ENCODE results near the gene CTNNA3.

Gene CTNNA3

GRCh38 chr10:66828957-66829356 lies 867.0 kb downstream of the CTNNA3 start:
- no peak for DNase-seq

DNA sequence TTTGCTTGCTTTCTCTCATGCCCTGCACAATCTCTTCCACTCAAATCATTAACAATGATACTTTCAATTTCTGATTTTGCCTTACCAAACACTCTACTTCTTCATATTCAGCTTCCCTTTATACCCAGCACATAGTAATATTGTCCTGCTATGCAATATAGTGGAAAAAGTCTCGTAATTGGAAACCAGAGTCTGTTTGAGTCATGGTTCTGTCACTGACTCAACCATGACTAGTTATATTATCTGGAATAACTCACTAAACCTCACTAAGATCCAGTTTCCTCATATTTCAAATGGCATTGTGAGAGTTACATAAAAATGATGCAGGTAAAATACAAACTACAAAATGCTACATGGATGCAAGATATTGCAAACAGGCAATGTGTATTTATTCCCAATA lies 868.6 kb downstream of the CTNNA3 start:
- no peak for DNase-seq

- DNase-seq: peak in 1 of 58 donors; percentile 0
These were observed 872.7 kb downstream of the CTNNA3 start for GRCh38 chr10:66823301-66823700.

GRCh38 chr10:66822801-66823200 lies 873.2 kb downstream of the CTNNA3 start:
- DNase-seq: peak in 16 of 58 donors; percentile 0 to 20 (median 6)

GRCh38 chr10:66819691-66820090 lies 876.3 kb downstream of the CTNNA3 start:
- no peak for DNase-seq

- DNase-seq: no peak
These were observed 882.9 kb downstream of the CTNNA3 start for GRCh38 chr10:66813122-66813521.

- no peak for DNase-seq
These were observed 884.8 kb downstream of the CTNNA3 start for GRCh38 chr10:66811211-66811610.

- no peak for DNase-seq
These were observed 886.6 kb downstream of the CTNNA3 start for GRCh38 chr10:66809402-66809801.

- DNase-seq: no peak
These were observed 890.4 kb downstream of the CTNNA3 start for GRCh38 chr10:66805612-66806011.

GRCh38 chr10:66804962-66805361 lies 891.0 kb downstream of the CTNNA3 start:
- no peak for DNase-seq

GRCh38 chr10:66803174-66803573 lies 892.8 kb downstream of the CTNNA3 start:
- no peak for DNase-seq

- no peak for DNase-seq
These were observed 896.5 kb downstream of the CTNNA3 start for GRCh38 chr10:66799474-66799873.

DNA sequence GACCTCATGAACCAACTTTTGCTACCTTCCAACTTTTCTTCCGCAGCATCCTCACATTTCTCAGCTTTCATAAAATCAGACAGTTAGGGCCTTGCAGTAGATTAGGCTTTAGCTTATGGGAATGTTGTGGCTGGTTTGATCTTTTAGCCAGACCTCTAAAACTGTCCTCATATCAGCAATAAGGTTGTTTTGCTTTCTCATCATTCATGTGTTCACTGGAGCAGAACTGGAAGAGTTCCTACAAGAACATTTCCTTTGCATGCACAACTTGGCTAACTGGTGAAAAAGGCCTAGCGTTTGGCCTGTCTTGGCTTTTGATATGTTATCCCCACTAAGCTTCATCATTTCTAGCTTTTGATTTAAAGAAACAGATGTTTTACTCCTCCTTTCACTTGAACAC lies 900.1 kb downstream of the CTNNA3 start:
- no peak for DNase-seq

DNA sequence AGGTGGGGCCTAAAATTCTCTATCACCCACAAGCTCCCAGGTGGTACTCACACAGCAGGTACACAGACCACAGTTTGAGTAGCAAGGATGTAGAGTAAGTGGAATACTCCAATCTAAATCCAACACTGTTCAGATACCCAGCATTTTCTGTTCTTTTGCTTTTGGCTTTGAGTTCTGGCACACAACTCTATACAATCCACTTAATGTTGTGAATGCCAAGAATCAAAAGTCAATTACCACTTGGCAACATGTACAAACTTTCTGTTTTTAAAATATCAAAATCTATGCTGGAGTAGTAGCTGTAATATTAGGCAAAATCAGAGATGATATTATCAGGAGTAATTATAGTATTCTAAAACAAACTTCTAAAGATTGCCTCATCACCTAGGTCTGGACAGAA lies 903.6 kb downstream of the CTNNA3 start:
- no peak for DNase-seq

DNA sequence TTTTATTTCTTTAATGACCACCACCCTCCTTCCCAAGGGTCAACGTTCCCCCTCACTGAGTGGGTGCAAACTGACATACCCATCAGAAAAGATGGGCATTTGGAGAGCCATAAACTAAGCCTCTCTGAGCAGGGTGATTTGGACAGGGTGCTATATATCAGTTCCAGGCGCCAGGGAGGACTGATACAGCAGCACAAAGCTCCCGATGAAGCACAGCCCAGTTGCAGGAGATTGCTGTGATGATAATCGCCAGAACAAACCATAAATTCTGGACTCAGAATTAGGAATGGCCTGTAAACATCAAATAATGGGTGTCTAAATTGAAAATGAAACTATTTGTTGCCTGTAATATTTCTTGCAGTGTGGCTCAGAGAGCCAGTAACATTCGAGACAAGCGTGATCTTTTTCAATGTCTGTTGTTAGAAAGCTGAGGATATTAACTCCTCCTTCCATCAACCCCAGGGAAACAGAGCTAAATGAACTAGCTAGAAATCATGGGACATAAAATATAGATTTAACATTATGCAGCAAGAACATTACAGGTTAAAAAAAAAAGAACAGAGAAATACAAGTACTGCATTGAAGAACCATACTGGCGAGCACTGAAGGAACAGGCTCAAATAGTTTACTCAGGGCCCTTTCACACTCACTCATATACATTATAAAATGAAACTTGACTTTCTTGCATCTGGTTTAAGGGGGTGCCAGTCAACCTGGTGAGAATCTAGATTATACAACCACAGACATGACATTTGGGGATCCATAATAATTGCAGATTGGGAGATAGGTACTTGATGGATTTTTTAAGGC lies 907.6 kb downstream of the CTNNA3 start:
- DNase-seq: peak in 1 of 58 donors; percentile 0

- no peak for DNase-seq
These were observed 909.3 kb downstream of the CTNNA3 start for GRCh38 chr10:66786709-66787108.

DNA sequence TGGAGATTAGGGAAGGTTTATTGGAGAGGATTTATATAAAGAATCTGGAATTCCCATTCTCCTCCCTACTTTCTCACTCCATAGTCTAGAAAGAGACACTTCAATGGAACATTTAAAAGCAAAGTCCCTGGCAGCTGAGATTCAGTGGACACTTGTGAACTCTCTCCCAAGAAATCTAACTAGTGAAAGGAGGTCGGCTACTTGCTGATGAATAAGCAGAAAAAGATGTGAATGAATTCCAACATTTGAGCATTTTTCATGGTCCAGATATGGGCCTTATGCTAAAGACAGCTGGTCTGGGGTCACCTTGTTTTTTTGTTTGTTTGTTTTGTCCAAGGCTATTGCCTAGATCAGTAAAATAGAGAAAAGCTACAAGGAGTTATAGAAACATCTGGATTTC lies 911.2 kb downstream of the CTNNA3 start:
- no peak for DNase-seq

- DNase-seq: no peak
These were observed 912.7 kb downstream of the CTNNA3 start for GRCh38 chr10:66783316-66783715.

GRCh38 chr10:66782776-66783175 lies 913.2 kb downstream of the CTNNA3 start:
- DNase-seq: no peak

- DNase-seq: no peak
These were observed 913.9 kb downstream of the CTNNA3 start for GRCh38 chr10:66782144-66782543.

GRCh38 chr10:66780796-66781195 lies 915.2 kb downstream of the CTNNA3 start:
- DNase-seq: no peak

- no peak for DNase-seq
These were observed 917.6 kb downstream of the CTNNA3 start for GRCh38 chr10:66778351-66778750.

DNA sequence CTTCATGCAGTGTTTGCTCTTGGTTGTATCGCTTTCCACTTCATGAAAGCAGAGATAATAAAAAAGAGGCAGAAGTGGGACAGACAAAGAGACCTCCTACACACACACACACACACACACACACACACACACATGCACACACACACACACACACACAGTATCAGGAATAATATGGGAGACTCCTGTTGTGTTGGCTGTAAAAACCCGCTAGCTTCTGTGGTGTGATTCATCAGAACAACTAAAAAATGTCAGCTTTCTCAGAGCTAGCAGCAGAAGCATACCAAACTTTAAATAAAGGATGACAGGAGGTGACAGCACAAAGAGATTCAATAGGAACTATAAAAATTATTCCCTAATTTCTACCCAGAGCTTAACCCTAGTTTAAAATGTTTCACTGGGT lies 918.3 kb downstream of the CTNNA3 start:
- DNase-seq: no peak

DNA sequence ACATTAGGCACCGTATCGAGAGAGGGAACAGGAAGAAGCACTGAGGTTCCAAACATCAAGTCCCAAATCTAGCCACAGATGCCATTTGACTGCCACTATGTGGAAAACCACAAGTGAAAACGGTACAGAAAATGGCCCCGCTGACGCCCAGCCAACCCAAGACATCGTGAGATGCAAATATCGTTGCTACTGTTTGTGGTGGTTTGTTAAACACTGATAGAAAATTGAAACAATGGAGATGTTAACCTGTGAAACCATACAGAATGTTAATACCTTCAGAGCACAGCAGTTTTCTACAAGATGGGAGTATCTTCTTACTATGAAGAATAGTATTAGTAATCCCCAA lies 922.5 kb downstream of the CTNNA3 start:
- DNase-seq: no peak
